PC-3 (cell line): Measurements from ENCODE around the gene IFNGR1.

ENCODE experiments used
- CTCF ChIP-seq: fragments of 300-600 bp; sonication (generic); conservative IDR thresholded peaks from 2 replicates; pipeline ENCODE4 v1.5.1; 2017; ENCODE audit warnings: antibody characterized with exemption, low read depth, mild to moderate bottlenecking, low read length
- EZH2 ChIP-seq: fragments of 300-600 bp; sonication (generic); IDR thresholded peaks from one replicate; pipeline ENCODE4 v1.6.1; 2017; ENCODE audit warnings: antibody characterized with exemption, mild to moderate bottlenecking, low read length; ENCODE audit not compliant: unreplicated experiment

GRCh38 chr6:137256350-137257103 is 37.3 kb upstream of the IFNGR1 start:
- TF ChIP-seq CTCF, result no peak
- no peak for TF ChIP-seq EZH2
